ENCODE results near the gene EZH2. TPM values are rescaled to one million over a fixed set of nuclear protein-coding genes. Genes with fewer than 3 reads are reported as not detected.

EZH2 gene
- total RNA-seq, 1 experiment from 2014 or later: 35.4 TPM

- TF ChIP-seq ZNF425 (CRISPR knock-in tag; conservative IDR thresholded peaks at IDR 0.05) (no peak), GABPB1 (CRISPR knock-in tag; IDR thresholded peaks at IDR 0.05) (no peak), PRRX2 (CRISPR knock-in tag; IDR thresholded peaks at IDR 0.05) (no peak), AR (CRISPR knock-in tag; IDR thresholded peaks at IDR 0.05) (no peak), ZNF317 (CRISPR knock-in tag; IDR thresholded peaks at IDR 0.05; ENCODE audit: borderline replicate concordance, low read depth) (no peak)
These were observed 4.2 kb upstream of the EZH2 start (continued) for GRCh38 chr7:148888300-148888699.

GRCh38 chr7:148886844-148887243 is 2.8 kb upstream of the EZH2 start:
- ATAC-seq (no peak), DNase-seq (ENCODE audit: low spot score) (no peak)
- no peak overlapping the region for H3K4me3 Mint-ChIP-seq
- H3K4me1 Mint-ChIP-seq: peaks cover 5% of the 10 kb centered on the region
- H3K36me3 Mint-ChIP-seq: peaks cover 8% of the 10 kb centered on the region
- H3K27me3 Mint-ChIP-seq (ENCODE audit: low read depth): no peaks in the 10 kb centered on the region; the same call in 1 of the 2 replicates
- POLR2A ChIA-PET: interaction anchor here (0.7 kb wide), 1 partner anchor 550 kb away, joined by 5 read pairs; no protein-coding TSS in a partner anchor
- no peak overlapping the region for H3K27ac Mint-ChIP-seq
- TF ChIP-seq ATF6 (CRISPR knock-in tag; IDR thresholded peaks at IDR 0.05) (no peak), ZNF121 (CRISPR knock-in tag; IDR thresholded peaks at IDR 0.05) (peak; percentile 57; the same call in 1 of the 2 replicates)
- CTCF ChIA-PET: no interaction called here
- H3K9me3 Mint-ChIP-seq: no peaks in the 10 kb centered on the region

- POLR2A ChIA-PET: interaction anchor here (0.5 to 1.4 kb wide), 4 partner anchors 23 to 57 kb away, joined by 3 to 6 read pairs (median 4); no protein-coding TSS in a partner anchor
- TF ChIP-seq E2F4 (CRISPR knock-in tag; IDR thresholded peaks at IDR 0.05; ENCODE audit: borderline replicate concordance, low read depth) (peak; percentile 95), ERG (CRISPR knock-in tag; IDR thresholded peaks at IDR 0.05) (peak; percentile 7; the same call in 1 of the 2 replicates), TCF7 (CRISPR knock-in tag; IDR thresholded peaks at IDR 0.05; ENCODE audit: low read depth) (0 out of 2 replicates have a peak, but pooled peaks have one; percentile 53), SMAD3 (CRISPR knock-in tag; IDR thresholded peaks at IDR 0.05; ENCODE audit: borderline replicate concordance) (no peak), CREB1 (CRISPR knock-in tag; IDR thresholded peaks at IDR 0.05) (no peak), TEAD1 (CRISPR knock-in tag; IDR thresholded peaks at IDR 0.05) (peak; percentile 55; the same call in 1 of the 2 replicates), ZNF263 (CRISPR knock-in tag; IDR thresholded peaks at IDR 0.05; ENCODE audit: low read depth) (0 out of 2 replicates have a peak, but pooled peaks have one; percentile 27), ZNF232 (CRISPR knock-in tag; IDR thresholded peaks at IDR 0.05) (0 out of 2 replicates have a peak, but pooled peaks have one; percentile 81), HMGXB4 (CRISPR knock-in tag; IDR thresholded peaks at IDR 0.05) (peak; percentile 64), CREM (CRISPR knock-in tag; IDR thresholded peaks at IDR 0.05) (peak; percentile 76)
These were observed 370 bp upstream of the EZH2 start for GRCh38 chr7:148884299-148885022.

More at GRCh38 chr7:148884299-148885022, 370 bp upstream of the EZH2 start:
- H3K27ac Mint-ChIP-seq: no peak overlapping the region
- H3K4me1 Mint-ChIP-seq: peaks cover 11% of the 10 kb centered on the region
- CTCF ChIA-PET: no interaction called here
- peaks cover 8% of the 10 kb centered on the region for H3K36me3 Mint-ChIP-seq
- peak overlapping the region; percentile 80 for H3K4me3 Mint-ChIP-seq
- ATAC-seq (peak; percentile 90), DNase-seq (ENCODE audit: low spot score) (peak; percentile 86)
- no peaks in the 10 kb centered on the region; the same call in 1 of the 2 replicates for H3K27me3 Mint-ChIP-seq (ENCODE audit: low read depth)
- no peaks in the 10 kb centered on the region for H3K9me3 Mint-ChIP-seq
